ENCODE measurements around the gene RAB22A.
A peak's percentile ranks its signal among the peaks of the same experiment; 100 is the strongest.
"Not testable (repeated sequence)": the region's sequence is repeated elsewhere in the genome, so short reads cannot be mapped to it uniquely, and the experiment has no call there.

RAB22A gene

DNA sequence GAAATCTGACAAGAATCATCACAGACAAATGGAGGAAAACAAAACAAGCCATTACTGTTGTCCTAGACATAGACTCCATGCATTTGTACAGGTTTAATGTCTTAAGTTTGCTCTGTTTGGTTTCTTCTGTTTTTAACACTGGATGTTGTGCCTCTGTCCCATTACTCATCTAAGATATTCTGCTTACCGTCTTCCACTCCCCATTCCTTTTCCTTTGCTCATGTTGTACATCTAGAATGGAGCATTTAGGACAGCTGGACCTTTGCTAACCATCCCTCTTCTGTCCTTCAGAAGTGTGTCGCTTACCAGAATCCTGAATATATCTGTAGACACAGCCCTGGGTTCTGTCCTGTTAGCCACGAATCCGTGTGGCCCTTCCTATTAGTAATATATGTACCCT is 35.2 kb downstream of the RAB22A start:
- DNase-seq (ENCODE audit: low read depth in 2 of 2), result no peak

DNA sequence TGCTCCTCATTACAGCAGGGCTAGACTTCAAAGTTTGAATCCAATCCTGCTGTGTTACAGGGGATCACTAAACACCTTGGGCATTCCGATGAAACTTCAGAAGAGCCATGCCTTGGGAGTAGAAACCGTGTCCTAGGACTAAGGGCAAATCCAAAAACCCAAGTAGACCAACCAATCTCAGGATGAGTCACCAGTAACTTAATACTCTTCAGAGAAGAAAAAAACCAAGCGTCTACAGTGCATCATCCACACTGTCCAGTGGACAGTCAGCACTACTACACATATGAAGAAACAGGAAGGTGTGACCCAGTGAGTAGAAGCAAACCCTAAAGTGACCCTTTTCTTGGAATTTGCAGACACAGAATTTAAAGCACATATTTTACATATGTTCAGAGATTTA is 40.1 kb downstream of the RAB22A start:
- peak; percentile 9 to 26 for DNase-seq (ENCODE audit: low read depth in 2 of 2)

- no peak for DNase-seq (ENCODE audit: low read depth in 2 of 2)
Measured at GRCh38 chr20:58352468-58352867, 43.0 kb downstream of the RAB22A start.

DNA sequence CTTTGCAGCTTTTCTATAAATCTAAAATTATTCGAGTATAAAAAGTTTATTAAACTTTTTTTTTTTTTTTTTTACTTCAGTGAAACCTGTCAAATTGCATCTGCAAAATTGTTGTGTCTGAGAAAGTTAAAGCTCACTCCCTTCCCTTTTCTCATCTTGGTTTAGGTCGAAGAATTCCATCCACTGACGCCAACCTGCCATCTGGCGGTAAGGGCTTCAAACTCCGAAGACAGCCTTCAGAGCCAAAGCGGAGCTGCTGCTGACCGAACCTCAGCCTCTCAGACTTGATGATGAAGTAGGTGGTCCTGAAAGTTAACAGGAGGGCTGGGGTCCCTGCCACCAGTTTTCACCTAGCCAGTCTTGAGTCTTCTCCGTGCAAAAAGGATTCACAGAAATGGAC is 49.9 kb downstream of the RAB22A start:
- no peak for DNase-seq (ENCODE audit: low read depth in 2 of 2)

GRCh38 chr20:58360936-58361335 is 51.4 kb downstream of the RAB22A start:
- no peak for DNase-seq (ENCODE audit: low read depth in 2 of 2)

DNA sequence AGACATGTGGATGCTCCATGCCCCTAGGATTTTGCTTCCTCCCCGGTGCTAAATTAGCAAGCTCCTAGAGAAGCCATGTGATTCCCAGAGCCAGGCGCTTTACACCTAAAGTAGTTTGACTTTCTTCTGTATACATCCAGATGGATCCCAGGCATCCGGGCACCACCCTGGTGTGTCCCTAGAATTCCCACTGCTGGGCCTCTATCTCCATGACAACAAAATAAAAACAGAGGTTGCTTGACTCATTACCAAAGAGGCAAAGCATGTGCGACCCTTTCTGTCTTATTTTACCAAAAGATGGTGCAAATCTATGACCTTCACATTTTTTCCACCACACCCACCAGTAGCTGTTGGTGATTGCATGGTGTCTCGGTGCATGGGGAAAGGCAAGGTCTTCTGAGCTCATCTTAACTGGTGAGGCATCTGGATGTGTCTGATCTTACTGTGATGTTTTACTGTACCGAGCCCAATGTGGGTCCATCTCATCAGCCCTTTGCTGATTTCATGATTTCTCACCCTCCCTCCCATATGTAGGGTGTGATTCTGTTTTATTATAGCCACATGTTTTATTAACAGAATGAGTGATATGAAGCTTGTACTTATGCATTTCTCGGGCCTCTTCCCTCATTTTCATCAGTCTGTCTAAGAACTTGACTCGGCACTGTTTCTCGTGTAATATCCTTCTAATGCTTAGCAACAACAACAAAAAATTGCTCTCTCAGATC is 52.1 kb downstream of the RAB22A start:
- DNase-seq (ENCODE audit: low read depth in 2 of 2), result peak in 1 of 2 experiments; percentile 29

DNA sequence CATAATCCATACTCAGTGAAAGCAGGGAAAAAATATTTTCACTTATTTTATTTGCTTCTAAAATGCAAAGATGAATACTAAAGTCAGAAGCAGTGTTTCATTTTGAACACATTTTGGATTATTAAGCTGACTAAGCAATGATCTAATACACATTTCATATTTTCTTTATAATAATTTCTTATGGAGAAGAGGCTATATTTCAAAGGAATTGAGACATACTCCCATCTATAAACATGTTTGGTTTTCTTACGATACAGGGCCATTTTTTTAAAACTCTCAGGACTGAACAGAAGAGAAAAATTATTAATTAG is 52.6 kb downstream of the RAB22A start:
- no peak for DNase-seq (ENCODE audit: low read depth in 2 of 2)

DNA sequence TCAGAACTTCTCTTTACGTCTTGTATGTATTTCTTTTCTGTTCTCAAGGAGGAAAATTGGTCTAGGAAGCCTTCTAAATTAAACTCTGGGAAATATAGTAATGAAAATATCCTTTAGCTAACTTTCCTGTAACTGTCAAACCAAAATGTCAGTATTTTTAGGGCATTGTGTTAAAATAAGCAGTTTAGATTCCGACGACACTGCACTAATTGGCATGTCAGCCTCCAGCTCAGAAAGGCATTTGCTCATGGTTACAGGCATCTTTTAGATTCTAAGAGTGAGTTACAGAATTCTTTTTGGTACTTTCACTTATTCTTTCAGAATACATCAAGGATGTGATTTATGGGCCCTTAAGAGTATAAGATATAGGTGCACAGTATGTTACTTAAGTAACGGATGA is 53.5 kb downstream of the RAB22A start:
- no peak for DNase-seq (ENCODE audit: low read depth in 2 of 2)

- DNase-seq (ENCODE audit: low read depth in 2 of 2), result no peak
Measured at GRCh38 chr20:58366866-58367265, 57.4 kb downstream of the RAB22A start.

DNA sequence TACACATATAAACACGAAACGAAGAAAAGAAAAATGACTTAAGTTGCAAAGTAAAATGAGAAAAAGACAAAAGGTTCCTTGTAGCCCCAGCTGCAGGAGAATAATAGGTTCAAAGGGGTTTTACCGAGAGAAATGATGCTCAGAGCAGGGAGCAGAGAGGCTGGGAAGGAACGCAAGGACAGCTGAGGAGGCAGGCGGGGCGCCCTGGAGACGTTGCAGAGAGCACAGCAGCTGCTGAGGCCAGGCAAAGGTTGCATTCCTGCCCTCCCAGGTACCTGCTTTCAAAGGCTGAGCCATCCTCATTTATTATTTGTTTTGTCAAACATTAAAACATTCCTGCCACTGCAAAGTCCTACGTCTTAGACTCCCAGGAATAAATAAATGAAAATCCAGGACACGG is 63.3 kb downstream of the RAB22A start:
- no peak for DNase-seq (ENCODE audit: low read depth in 2 of 2)

DNA sequence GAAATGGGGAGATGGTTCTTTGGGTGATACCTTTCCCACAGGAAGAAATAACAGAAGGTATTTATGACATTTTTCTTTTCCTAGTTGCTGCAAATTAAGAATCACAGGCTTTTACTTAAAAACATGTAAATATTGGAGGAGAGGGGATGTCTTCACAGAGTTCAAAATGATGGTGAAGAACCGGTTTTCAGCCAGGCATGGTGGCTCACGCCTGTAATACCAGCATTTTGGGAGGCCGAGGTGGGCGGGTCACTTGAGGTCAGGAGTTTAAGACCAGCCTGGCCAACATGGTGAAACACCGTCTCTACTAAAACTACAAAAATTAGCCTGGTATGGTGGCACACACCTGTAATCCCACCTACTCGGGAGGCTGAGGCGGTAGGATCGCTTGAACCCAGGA is 63.8 kb downstream of the RAB22A start:
- DNase-seq (ENCODE audit: low read depth in 2 of 2), result not testable (repeated sequence)

DNA sequence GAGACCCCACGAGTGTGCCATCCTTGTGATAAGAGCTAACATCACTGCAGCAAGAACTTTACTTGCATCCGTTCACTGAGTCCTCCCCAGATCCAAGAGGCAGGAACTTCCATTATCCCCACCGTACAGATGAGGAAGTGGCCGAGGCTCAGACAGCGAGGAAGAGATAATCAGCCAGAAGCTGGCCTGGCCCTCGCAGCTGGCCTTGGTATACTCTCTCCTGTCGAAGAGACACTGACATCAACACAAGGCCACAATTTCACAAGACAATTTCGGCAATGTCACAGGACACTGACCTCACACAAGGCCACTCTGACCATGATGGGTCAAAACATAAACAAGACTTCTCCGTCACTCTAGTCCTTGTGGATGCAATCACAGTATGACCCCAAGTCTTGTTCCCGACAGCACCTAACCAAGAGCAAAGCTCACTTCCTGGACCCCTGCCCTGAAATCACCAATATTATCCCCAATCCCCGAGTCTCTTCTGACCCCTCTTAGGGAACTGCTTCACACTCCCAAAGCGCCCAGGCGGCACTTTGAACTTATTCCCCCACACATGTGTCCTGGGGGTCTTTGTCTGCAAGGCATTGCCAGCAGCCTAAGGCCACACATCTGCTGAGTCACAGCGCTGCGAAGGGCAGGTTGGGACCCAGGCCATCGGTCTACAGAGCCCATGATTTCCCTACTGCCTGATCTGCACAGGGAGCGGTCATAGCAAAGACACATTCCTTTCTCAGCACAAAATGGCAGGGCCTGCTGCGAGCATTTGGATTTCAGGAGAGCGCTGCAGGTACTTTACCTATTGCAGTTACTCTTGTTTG is 64.7 kb downstream of the RAB22A start:
- no peak for DNase-seq (ENCODE audit: low read depth in 2 of 2)

- DNase-seq (ENCODE audit: low read depth in 2 of 2), result peak; percentile 57 to 61
Measured at GRCh38 chr20:58374906-58375758, 65.6 kb downstream of the RAB22A start.

DNA sequence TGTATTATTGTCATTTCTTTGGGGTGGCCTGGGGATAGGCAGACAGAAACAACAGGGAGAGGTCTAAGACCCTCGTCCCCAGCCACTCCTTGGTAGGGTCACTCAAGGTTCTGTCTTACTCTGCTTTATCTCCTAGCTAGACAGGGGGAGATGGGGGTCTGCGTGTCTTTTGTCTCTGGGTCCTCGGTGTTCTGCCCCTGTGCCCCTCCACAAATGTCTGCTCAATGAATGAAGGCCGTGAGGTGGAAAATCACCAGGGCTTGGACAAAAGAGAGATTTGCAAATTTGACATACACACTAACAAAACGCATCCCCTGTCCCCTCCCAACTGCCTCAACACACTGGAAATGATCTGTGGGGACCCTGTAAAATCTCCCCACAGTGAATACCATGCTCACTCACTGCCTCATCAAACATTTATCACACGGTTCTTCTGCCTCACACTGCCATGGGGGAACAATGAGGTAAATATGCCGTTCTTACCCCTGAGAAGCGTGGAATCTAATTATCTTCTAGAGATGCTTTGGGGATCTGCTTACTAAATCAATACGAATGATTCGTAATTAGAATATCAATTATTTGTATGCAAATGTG is 66.3 kb downstream of the RAB22A start:
- DNase-seq (ENCODE audit: low read depth in 2 of 2), result no peak

DNA sequence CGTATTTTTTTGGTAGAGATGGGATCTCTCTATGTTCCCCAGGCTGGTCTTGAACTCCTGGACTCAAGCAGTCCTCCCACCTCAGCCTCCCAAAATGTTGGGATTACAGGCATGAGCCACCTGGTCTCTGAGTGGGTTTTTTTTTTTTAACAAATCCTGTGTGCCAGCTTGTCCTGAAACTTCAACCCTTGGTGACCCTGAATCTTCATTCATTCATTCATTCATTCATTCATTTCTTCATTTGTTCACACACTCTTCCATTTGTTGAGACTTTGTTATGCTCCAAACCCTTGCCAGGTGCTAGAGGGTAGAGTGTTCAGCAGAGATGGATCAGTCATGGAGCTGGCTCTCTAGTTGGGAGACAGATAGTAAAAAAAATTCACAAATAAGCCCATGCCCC is 67.5 kb downstream of the RAB22A start:
- DNase-seq (ENCODE audit: low read depth in 2 of 2), result no peak

DNA sequence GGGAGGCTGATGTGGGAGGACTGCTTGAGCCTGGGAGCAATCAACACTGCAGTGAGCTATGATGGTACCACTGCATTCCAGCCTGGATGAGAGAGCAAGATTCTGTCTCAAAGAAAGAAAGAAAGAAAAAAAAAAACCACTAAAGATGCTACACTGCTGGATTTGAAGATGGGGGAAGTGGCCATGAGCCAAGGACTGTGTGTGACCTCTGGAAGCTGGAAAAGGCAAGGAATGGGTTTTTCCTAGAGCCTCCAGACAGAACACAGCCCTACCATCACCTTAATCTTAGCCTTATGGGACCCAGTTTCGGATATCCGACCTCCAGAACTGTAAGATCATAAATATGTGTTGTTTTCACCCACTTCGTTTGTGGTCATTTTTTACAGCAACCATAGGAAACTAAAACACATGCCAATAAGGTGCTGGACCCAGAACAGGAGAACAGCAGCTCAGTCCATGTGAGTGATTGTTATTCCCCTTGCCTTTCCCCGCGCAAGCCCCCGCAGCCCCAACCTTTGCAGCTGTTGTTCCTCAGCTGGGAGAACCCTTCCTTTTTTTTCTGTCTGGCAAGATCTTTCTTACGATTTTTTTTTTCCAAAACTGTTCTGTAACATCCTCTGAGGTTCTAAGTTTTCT is 68.4 kb downstream of the RAB22A start:
- no peak for DNase-seq (ENCODE audit: low read depth in 2 of 2)

DNA sequence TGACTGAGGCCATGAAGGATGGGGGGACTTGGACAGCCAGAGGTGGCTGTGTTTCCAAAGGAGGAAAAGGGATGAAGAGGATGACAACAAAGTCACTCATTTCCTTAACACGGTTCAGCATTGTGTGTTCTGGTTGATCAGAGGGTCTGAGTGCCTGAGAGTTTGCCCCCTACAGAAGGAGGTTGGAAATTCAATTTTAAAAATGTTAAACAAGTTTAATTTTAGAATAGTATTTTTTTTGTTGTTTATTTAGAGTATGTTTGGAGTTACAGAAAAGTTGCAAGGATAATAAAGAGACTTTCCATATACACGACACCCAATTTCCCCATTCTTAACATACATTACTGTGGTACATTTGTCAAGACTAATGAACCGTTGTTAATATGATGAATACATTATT is 69.2 kb downstream of the RAB22A start:
- DNase-seq (ENCODE audit: low read depth in 2 of 2), result no peak

DNA sequence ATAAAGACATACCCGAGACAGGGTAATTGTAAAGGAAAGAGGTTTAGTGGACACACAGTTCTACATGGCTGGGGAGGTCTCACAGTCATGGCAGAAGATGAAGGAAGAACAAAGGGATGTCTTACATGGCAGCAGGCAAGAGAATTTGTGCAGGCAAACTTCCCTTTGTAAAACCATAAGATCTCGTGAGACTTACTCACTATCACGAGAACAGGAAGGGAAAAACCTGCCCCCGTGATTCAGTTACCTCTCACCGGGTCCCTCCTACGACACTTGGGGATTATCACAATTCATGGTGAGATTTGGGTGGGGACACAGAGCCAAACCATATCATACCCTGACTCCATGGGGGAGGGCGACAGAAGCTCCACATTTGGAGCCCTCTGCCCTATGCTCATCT is 72.1 kb downstream of the RAB22A start:
- DNase-seq (ENCODE audit: low read depth in 2 of 2), result no peak

GRCh38 chr20:58382096-58382495 is 72.6 kb downstream of the RAB22A start:
- no peak for DNase-seq (ENCODE audit: low read depth in 2 of 2)

- no peak for DNase-seq (ENCODE audit: low read depth in 2 of 2)
Measured at GRCh38 chr20:58384821-58385220, 75.3 kb downstream of the RAB22A start.

DNA sequence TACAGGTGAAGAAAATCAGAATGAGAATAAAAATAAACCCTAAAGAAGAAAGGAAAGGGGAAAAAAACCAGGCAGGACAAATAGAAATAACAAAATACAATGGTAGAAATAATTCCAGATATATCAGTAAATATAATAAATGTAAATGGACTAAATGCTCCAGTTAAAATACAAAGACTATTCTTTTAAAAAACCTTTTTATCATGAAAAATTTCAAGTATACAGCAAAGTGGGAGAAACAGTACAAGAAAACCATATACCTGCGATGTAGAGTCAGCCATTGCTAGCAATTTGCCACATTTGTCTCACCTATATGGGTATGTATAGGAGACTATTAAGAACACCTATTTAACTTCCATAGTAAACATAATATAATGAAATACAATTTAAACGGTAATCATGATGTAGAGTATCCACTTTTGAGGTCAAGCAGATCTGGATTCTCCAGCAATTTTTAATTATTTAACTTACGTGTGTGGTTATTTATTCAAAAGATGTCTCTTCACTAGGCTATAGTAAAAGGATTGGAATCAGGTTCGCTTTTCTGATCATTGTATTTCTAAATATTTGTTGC is 78.6 kb downstream of the RAB22A start:
- no peak for DNase-seq (ENCODE audit: low read depth in 2 of 2)

All from fibroblast of skin of left biceps (primary cell).